VCaP (cell line): ENCODE results near the gene HARS2.
"Not testable (repeated sequence)": the region's sequence is repeated elsewhere in the genome, so short reads cannot be mapped to it uniquely, and the experiment has no call there.

ENCODE experiments used
- H3K27ac ChIP-seq: fragments of 450-650 bp; 2 replicates; pipeline ENCODE4 v1.5.1; 2017
- TF ChIP-seq, protein P1 (sequence below): fragments of 450-650 bp; conservative IDR thresholded peaks from 2 replicates; pipeline ENCODE4 v1.5.1; 2017; ENCODE audit warnings: mild to moderate bottlenecking, moderate library complexity

HARS2 gene

DNA sequence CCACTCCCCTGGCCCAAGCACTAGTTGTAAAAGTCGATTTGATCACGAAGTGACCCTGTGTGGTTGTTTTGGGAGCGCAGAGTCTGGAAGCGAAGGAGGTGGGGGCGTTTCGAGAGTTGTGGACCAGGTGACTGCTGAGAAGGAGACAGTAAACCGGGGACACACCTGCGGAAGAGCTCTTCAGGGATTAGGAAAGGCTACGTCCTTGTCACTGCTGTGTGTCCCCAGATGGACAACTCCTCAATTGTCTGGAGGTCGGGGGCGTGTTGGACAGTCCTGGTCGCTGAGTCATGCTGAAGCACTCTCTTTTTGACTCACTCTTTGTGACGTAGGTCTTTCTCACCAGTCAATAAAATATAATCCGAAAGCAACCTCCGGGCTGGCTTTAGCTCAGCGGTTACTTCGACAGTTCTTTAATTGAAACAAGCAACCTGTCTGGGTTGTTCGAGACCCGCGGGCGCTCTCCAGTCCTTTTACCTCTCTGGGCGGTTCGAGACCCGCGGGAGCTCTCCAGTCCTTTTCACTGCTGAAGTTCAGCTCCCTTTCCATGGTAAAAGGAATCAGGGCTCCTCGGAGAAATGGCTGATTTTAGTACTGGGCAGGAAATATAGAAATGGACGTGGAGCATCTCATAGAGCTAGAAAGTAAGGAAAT, 19.8 kb downstream of the HARS2 start:
- peak overlapping the region; percentile 73 for H3K27ac ChIP-seq
- TF ChIP-seq, protein P1, sequence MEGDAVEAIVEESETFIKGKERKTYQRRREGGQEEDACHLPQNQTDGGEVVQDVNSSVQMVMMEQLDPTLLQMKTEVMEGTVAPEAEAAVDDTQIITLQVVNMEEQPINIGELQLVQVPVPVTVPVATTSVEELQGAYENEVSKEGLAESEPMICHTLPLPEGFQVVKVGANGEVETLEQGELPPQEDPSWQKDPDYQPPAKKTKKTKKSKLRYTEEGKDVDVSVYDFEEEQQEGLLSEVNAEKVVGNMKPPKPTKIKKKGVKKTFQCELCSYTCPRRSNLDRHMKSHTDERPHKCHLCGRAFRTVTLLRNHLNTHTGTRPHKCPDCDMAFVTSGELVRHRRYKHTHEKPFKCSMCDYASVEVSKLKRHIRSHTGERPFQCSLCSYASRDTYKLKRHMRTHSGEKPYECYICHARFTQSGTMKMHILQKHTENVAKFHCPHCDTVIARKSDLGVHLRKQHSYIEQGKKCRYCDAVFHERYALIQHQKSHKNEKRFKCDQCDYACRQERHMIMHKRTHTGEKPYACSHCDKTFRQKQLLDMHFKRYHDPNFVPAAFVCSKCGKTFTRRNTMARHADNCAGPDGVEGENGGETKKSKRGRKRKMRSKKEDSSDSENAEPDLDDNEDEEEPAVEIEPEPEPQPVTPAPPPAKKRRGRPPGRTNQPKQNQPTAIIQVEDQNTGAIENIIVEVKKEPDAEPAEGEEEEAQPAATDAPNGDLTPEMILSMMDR, result no peak

DNA sequence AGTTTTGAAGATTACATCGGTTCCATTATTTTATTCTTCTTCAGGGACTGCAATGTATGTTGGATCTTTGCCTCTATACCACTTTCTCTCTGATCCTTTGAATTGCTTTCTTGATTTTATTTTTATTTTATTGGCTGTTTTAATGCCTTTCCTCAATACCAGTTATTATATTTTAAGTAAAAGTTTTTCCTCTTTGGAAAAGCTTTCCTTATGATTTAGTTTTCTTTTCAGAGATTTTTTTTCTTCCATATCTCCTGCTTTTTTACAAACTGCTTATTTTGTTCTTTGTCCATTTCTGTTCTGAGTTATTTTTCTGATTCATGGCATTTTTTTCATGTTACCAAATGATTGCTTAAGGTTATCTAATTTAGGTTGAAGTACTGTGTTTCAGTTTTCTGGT, 20.5 kb downstream of the HARS2 start:
- TF ChIP-seq, protein P1, result no peak
- peak overlapping the region; percentile 73; the same call in 1 of the 2 replicates for H3K27ac ChIP-seq

DNA sequence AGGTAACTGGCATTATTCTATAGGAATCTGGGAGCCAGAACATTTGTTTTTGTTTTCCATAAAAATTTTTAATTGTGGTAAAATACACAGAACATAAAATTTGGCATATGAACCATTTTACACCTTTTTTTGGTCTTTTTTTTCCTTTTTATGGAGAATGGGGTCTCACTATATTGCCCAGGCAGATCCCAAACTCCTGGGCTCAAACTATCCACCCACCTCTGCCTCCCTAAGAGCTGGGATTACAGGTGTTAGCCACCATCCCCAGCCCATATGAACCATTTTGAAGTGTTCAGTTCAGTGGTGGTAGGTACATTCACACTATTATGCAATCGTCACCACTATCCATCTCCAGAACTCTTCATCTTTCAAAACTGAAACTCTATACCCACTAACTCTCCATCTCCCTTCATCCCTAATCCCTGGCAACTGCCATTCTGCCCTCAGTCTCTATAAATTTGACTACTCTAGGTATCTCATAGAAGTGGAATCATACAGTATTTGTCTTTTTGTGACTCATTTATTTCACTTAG, 22.4 kb downstream of the HARS2 start:
- H3K27ac ChIP-seq, result no peak overlapping the region
- TF ChIP-seq, protein P1, result no peak

DNA sequence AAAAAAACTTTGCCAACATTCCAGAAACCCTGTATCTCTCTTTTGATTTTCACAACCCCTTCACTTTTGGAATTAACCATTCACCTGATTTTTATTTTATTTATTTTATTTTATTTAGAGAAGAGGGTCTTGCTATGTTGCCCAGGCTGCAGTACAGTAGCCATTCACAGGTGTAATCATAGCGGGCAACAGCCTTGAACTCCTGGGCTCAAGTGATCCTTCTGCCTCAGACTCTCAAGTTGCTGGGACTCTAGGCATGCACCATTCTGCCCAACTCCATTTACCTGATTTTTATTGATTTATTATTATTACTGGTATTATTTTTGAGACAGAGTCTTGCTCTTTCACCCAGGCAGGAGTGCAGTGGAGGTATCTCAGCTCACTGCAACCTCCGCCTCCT, 25.0 kb downstream of the HARS2 start:
- H3K27ac ChIP-seq, result not testable (repeated sequence)

DNA sequence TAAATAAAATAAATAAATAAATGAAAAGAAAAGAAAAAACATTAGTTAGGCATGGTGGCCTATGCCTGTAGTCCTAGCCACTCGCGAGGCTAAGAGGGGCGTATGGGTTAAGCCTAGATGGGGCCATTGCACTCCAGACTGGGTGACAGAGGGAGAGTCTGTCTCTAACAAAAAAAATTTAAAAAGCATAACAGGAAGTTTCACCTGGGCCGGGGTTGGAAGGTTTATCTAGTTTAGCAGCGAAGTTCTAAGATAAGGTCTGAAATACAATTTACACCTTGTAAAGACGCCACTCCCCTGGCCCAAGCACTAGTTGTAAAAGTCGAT, 27.0 kb downstream of the HARS2 start:
- H3K27ac ChIP-seq, result peak overlapping the region; percentile 40
- TF ChIP-seq, protein P1, result no peak

DNA sequence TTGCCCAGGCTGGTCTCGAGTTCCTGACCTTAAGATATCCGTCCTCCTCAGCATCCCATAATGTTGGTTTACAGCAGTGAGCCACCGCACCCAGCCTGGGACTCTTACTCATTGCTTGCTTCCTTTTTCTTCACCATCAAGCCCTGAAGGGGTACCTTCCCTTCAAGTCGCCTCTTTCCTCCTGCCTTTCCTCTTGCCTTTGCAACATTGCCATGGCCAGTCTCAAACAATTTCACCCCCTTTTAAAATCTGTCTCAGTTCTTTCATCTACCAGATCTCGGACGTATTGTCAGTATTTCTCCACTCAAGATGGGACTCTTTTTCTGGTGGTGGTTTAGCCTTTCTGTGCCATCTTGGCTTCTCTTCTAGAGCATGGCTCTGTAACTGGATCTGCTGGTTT, 29.5 kb downstream of the HARS2 start:
- H3K27ac ChIP-seq, result not testable (repeated sequence)

DNA sequence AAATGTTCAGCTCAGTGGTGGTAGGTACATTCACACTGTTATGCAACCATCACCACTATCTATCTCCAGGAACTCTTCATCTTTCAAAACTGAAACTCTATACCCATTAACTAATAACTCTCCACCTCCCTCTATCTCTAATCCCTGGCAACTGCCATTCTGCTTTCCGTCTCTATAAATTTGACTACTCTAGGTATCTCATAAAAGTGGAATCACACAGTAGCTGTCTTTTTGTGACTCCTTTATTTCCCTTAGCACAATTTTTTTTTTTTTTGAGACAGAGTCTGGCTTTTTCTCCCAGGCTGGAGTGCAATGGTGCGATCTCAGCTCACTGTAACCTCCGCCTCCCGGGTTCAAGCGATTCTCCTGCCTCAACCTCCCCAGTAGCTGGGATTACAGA, 30.1 kb downstream of the HARS2 start:
- not testable (repeated sequence) for H3K27ac ChIP-seq

DNA sequence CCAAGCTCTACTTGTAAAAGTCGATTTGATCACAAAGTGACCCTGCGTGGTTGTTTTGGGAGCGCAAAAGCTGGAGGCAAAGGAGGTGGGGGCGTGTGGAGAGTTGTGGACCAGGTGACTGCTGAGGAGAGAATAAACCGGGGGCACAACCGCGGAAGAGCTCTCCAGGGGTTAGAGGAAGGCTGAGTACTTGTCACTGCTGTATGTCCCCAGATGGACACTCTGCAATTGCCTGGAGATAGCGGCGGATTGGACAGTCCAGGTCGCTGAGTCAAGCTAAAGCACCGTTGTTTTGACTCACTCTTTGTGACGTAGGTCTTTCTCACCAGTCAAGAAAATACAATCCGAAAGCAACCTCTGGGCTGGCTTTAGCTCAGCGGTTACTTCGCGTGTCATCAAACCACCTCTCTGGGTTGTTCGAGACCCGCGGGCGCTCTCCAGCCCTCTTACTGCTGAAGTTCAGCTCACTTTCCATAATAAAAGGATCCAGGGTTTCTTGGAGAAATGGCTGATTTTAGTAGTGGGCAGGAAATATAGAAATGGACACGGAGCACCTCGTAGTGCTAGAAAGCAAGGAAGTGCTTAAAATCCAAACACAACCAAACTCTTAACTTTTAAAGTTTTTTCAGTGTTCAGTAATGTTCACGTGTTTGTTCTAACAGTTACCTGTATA, 34.7 kb downstream of the HARS2 start:
- TF ChIP-seq, protein P1, result no peak
- no peak overlapping the region for H3K27ac ChIP-seq

DNA sequence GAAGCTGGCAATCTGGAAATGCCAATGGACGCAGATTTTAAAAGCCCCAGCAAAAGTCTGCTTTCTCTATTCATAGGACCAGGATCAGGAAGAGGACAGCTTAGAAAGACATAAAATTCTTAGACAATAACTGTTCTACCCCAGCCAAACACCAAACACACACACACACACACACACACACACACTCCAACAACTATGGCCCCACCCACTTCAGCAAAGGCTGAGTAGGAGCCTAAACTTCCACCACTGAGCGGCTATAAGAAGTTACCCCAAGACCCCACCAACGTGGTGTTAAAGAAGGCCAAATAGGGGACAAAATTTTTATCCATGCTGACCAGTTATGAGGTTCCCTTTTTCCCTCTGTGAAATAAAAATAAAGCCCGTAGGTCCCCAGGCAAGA, 41.8 kb downstream of the HARS2 start:
- TF ChIP-seq, protein P1, result no peak
- H3K27ac ChIP-seq, result no peak overlapping the region
